Measurements from ENCODE around the gene CARTPT.

GRCh38 chr5:71693828-71694427, 25.1 kb upstream of the CARTPT start:
- no peak for TF ChIP-seq ZNF274 (IDR thresholded peaks at IDR 0.05; ENCODE audit: borderline replicate concordance, extremely low read depth, low read length)
- TF ChIP-seq, protein P1, sequence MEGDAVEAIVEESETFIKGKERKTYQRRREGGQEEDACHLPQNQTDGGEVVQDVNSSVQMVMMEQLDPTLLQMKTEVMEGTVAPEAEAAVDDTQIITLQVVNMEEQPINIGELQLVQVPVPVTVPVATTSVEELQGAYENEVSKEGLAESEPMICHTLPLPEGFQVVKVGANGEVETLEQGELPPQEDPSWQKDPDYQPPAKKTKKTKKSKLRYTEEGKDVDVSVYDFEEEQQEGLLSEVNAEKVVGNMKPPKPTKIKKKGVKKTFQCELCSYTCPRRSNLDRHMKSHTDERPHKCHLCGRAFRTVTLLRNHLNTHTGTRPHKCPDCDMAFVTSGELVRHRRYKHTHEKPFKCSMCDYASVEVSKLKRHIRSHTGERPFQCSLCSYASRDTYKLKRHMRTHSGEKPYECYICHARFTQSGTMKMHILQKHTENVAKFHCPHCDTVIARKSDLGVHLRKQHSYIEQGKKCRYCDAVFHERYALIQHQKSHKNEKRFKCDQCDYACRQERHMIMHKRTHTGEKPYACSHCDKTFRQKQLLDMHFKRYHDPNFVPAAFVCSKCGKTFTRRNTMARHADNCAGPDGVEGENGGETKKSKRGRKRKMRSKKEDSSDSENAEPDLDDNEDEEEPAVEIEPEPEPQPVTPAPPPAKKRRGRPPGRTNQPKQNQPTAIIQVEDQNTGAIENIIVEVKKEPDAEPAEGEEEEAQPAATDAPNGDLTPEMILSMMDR (IDR thresholded peaks at IDR 0.05; ENCODE audit: control extremely low read depth in 1 of 3, insufficient read depth in 1 of 3, low read depth in 1 of 3, low read length in 3 of 3) = no peak
- no peak for TF ChIP-seq SIN3A (conservative IDR thresholded peaks at IDR 0.05 in 1 of 2, IDR thresholded peaks at IDR 0.05 in 1 of 2; ENCODE audit: low read depth in 1 of 2, low read length in 2 of 2)
- TF ChIP-seq NRF1 (IDR thresholded peaks at IDR 0.05; ENCODE audit: low read depth, low read length) = no peak
- TF ChIP-seq SUZ12 (IDR thresholded peaks at IDR 0.05; ENCODE audit: low read length) = no peak
- TF ChIP-seq EP300 (IDR thresholded peaks at IDR 0.05; ENCODE audit: borderline replicate concordance in 1 of 2, low read depth in 2 of 2, low read length in 2 of 2) = no peak
- TF ChIP-seq ATF3 (IDR thresholded peaks at IDR 0.05; ENCODE audit: insufficient read depth, low read depth, low read length) = no peak
- no peak for TF ChIP-seq BRCA1 (IDR thresholded peaks at IDR 0.05; ENCODE audit: low read depth, low read length)
- no peak for TF ChIP-seq SRF (IDR thresholded peaks at IDR 0.05; ENCODE audit: low read depth, low read length)
- no peak for TF ChIP-seq EZH2 (IDR thresholded peaks at IDR 0.05; ENCODE audit: low read depth, low read length, severe bottlenecking)
- TF ChIP-seq POLR2AphosphoS5 (IDR thresholded peaks at IDR 0.05; ENCODE audit: low read depth, low read length) = no peak

Data from H1 (cell line).